Measurements from ENCODE around the gene USP32.

- TF ChIP-seq YY1 (IDR thresholded peaks at IDR 0.05; ENCODE audit: insufficient read depth, insufficient read length) (no peak), ZNF274 (IDR thresholded peaks at IDR 0.05; ENCODE audit: low read depth, low read length) (no peak)
These were observed 31.9 kb upstream of the USP32 start for GRCh38 chr17:60423865-60424264.
